NCI-H748 treated with DMSO at 0.1 percent for 48 hours (cell line): ENCODE data around the gene RAB30.
"Not testable (repeated sequence)": the region's sequence is repeated elsewhere in the genome, so short reads cannot be mapped to it uniquely, and the experiment has no call there.

ENCODE experiments used
- DNase-seq: peaks from one replicate; lab custom pipeline; 2025; lab: John Stamatoyannopoulos, UW

RAB30 gene

DNA sequence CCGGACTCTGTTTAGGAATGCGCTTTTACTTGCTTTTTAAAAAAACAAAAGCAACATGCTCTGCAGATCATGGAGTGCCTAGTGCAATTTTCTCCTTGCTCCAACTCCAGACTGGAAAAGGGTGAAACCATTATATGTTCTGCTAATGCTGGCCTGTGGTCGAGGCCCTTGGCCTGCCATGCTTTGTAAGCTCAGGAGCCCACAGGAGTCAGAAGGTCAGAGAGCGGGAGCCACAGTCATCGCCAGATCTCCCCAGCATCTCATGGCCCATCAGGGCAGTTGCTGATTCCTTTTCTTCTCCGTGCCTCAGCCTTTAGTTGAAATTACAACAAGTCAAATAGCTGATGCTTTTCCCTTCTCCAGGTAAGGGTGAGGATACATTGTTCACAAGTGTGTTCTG is 89.8 kb downstream of the RAB30 start:
- DNase-seq = no peak

DNA sequence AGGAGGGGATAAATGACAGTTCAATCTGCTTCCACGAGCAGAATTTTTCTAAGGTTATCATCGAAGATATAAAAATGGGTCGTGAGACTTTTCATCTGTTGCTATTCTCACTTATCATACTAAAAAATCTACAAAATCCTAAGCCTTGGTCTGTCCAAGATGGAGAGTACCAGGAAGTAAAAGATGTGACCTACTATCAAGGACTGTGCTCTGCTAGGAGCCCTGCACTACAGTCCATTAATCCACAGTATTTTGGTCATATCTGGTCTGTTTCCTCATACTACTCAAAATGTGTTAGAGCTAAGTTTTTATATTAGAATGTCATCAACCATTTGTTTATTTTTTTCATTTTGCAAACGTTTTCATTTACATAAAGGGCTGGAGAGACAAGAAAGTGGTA is 90.8 kb downstream of the RAB30 start:
- DNase-seq = no peak

- DNase-seq = no peak
Measured at GRCh38 chr11:82980292-82980691, 91.4 kb downstream of the RAB30 start.

DNA sequence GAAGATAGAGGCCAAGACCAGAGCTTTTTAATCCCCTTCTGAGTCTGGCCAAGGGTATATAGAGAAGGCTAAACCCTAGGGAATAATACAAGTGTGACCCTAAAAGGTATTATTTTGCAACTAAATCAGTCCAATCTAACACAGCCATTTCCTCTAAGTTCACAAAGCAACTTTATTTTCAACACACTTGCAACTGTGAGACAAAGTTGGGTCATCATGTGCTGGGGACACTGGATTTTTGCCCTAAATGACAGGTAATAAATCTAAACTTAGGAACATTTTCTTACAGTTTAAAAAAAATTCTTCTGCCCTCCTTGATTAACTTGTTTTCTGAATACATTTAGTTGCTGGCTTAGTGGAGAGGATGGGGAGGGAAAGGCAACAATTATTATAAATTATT is 91.9 kb downstream of the RAB30 start:
- DNase-seq = no peak

DNA sequence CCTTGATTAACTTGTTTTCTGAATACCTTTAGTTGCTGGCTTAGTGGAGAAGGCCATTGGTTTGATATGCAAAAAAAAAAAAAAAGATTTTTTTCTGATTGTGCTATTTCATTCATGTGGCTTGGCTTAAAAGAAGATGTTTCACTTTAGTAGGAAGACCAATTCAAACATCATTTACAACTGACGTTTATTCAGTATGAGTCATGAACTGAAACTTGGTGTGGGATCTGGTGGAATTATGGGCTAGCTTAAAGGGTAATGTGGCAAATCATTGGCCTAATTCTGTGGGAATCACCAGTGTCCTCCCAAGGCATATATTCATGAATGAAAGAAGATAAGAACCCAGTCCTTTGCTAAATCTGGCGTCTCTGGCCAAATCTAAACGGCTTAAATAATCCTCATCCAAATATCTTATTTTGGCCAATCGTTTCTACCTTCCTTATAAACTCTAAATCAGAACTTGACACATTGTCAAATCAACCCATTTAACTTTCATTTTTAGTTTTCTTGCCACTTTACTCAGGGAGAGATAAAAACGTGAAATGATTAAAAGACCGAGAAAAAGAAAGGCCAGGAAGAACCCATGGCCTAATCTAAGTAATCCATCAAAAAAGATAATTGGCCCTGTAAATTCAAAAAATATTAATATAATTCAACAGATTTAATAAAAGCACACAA is 93.1 kb downstream of the RAB30 start:
- DNase-seq = no peak

DNA sequence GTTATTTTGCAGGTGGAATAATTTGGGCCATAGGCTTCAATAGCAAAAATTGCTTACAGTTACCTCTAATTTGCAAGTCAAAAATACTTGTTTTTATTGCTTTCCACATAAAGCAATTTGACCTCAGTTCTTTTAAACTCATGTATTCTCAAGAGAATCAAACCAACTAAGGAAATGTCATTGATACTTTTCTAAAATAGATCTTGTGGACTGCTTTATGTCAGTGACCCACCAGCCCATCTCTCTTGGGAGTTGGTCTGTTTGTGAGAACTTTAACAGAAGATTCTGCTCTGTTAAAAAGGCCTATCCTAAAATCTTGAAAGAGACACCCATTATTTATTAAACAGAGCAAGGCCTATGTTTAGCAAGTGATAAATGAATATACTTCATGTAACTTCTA is 94.9 kb downstream of the RAB30 start:
- no peak for DNase-seq

- no peak for DNase-seq
Measured at GRCh38 chr11:82975882-82976281, 95.8 kb downstream of the RAB30 start.

DNA sequence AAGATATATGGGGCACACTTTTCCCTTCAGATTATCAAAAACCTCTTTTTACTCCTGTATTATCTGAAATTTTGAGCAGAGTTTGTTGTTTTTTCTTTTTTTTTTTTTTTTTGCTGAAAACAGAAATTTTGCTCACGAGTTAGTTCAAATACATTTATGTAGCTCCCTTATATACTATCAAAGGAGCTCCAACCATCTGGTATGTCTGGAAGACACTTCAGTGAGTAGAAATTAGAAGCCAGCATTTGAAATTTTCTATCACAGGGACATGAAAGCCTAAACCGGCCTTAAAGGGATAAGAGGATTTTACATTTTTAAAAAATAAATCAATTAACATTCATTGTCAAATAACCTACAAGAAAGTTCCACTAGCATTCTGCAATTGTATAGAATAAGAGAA is 96.8 kb downstream of the RAB30 start:
- DNase-seq = no peak

- no peak for DNase-seq
Measured at GRCh38 chr11:82974135-82974534, 97.6 kb downstream of the RAB30 start.

- no peak for DNase-seq
Measured at GRCh38 chr11:82972103-82972502, 99.6 kb downstream of the RAB30 start.

DNA sequence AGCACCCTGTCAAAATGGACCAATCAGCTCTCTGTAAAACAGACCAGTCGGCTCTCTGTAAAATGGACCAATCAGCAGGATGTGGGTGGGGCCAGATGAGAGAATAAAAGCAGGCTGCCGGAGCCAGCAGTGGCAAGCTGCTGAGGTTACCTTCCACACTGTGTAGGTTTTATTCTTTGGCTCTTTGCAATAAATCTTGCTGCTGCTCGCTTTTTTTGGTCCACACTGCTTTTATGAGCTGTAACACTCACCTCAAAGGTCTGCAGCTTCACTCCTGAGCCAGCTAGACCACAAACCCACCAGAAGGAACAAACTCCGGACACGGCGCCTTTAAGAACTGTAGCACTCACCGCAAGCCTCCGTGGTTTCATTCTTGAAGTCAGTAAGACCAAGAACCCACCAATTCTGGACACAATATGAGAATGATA is 100.2 kb downstream of the RAB30 start:
- DNase-seq = not testable (repeated sequence)

- not testable (repeated sequence) for DNase-seq
Measured at GRCh38 chr11:82970507-82971083, 101.1 kb downstream of the RAB30 start.

- no peak for DNase-seq
Measured at GRCh38 chr11:82969811-82970210, 101.9 kb downstream of the RAB30 start.

DNA sequence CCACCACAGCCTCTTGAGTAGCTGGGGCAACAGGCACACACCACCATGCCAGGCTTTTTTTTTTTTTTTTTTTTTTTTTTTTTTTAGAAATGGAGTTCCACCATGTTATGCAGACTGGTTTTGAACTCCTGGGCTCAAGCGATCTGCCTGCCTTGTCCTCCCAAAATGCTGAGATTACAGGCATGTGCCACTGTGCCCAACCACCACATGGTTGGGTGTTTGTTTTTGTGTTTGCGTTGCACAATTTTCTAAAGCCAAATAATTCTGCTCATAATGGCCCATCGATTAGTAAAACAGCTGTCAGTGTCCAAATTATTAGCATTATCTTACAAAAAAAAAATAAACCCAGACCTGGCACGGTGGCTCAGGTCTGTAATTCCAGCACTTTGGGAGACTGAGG is 104.3 kb downstream of the RAB30 start:
- no peak for DNase-seq

GRCh38 chr11:82962021-82962420 is 109.7 kb downstream of the RAB30 start:
- DNase-seq = not testable (repeated sequence)

- DNase-seq = no peak
Measured at GRCh38 chr11:82960779-82961143, 110.9 kb downstream of the RAB30 start.

- no peak for DNase-seq
Measured at GRCh38 chr11:82959987-82960778, 111.5 kb downstream of the RAB30 start.

- DNase-seq = not testable (repeated sequence)
Measured at GRCh38 chr11:82955736-82956453, 115.8 kb downstream of the RAB30 start.

DNA sequence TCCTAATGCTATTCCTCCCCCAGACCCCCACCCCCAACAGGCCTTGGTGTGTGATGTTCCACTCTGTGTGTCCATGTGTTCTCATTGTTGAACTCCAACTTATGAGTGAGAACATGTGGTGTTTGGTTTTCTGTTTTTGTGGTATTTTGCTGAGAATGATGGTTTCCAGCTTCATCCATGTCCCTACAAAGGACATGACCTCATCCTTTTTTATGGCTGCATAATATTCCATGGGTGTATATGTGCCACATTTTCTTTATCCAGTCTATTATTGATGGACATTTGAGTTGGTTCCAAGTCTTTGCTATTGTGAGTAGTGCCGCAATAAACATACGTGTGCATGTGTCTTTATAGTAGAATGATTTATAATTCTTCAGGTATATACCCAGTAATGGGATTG is 121.2 kb downstream of the RAB30 start:
- not testable (repeated sequence) for DNase-seq

GRCh38 chr11:82949352-82949751 is 122.3 kb downstream of the RAB30 start:
- no peak for DNase-seq

DNA sequence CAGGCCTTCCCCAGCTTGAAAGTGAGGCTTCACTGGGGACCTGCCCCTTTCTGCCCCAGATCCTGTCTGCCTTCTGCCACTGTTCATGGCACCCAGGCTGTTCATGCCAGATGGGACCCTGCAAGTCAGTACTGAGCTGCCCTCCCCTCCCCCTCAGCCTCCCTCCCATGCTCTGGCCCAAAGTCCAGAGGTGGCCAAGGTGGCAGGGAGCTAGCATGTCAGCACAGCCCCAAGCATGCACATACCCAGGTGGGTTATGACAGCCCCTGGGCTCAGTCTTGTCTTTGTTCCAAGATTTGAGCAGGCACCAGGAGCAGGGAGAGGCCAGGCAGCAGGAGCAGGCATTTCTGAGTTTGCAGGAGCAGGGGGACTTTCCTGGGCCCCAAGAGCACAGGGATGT is 126.0 kb downstream of the RAB30 start:
- DNase-seq = no peak

DNA sequence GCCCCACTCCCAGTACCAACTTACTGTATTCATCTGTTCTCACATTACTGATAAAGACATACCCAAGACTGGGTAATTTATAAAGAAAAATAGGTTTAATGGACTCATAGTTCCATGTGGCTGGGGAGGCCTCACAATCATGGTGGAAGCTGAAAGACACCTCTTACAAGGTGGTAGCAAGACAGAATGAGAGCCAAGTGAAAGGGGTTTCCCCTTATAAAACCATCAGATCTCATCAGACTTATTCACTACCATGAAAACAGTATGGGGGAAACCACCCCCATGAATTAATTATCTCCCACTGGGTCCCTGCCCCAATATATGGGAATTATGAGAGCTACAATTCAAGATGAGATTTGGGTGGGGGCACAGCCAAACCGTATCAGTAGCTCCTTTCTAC is 126.7 kb downstream of the RAB30 start:
- not testable (repeated sequence) for DNase-seq

DNA sequence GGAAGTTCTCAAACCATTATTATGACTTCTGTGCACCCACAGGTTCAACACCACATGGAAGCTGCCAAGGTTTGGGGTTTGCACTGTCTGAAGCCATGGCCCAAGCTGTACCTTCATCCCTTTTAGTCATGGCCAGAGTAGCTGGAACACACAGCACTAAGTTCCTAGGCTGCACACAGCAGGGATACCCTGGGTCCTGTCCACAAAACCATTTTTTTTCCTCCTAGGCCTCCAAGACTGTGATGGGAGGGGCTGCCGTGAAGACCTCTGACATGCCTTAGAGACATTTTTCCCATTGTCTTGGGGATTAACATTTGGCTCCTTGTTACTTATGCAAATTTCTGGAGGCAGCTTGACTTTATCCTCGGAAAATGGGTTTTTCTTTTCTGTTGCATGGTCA is 127.5 kb downstream of the RAB30 start:
- DNase-seq = no peak
